ENCODE data around the gene SBK2.

DNA sequence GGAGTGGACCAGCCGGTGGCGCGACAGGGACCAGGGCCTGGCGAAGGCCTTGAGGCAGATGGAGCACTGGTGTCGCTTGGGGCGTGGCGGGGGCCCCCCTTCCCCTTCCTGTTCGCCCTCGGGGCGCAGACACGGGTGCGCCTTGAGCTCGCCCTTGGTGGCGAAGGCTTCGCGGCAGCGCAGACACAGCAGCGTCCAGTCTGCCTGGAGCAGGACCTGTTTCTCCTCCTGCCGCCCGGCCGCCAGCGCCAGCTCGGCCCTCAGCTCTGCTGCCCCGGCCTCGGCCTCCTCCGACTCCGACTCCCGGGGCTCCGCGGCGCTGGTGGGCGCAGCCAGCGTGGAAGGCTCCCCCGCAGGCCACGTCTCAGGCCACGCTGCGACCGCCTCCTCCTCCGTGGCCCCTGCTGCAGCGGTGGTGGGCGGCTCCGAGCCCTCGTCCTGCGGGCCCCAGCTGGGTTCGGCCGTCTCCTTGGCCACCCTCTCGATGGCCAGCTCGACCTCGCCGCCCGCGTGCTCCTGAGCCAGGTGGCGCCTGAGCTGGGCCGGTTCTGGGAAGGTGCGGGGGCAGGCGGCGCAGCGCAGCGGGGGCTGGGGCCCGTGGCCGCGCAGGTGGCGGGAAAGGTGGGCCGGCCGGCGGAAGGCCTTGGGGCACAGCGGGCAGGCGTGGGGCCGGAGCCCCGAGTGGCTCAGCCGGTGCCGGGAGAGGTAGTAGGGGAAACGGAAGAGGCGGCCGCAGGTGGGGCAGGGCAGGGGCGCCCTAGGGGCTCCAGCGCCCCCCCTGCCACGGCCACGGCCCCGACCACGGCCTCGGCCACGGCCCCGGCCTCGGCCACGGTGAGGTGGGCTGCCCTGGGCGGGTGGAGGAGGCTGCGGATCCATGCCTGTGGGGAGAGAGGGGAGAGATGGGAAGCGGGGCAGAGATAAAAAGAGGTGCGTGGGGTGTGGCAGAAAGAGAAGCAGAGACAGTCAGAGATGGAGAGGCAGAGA, 42.1 kb upstream of the SBK2 start:
- TF ChIP-seq, protein P1, sequence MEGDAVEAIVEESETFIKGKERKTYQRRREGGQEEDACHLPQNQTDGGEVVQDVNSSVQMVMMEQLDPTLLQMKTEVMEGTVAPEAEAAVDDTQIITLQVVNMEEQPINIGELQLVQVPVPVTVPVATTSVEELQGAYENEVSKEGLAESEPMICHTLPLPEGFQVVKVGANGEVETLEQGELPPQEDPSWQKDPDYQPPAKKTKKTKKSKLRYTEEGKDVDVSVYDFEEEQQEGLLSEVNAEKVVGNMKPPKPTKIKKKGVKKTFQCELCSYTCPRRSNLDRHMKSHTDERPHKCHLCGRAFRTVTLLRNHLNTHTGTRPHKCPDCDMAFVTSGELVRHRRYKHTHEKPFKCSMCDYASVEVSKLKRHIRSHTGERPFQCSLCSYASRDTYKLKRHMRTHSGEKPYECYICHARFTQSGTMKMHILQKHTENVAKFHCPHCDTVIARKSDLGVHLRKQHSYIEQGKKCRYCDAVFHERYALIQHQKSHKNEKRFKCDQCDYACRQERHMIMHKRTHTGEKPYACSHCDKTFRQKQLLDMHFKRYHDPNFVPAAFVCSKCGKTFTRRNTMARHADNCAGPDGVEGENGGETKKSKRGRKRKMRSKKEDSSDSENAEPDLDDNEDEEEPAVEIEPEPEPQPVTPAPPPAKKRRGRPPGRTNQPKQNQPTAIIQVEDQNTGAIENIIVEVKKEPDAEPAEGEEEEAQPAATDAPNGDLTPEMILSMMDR (conservative IDR thresholded peaks at IDR 0.05 in 1 of 2, IDR thresholded peaks at IDR 0.05 in 1 of 2; ENCODE audit: extremely low read depth in 1 of 2, insufficient read depth in 1 of 2, low read depth in 1 of 2, low read length in 2 of 2) = no peak
- no peak for TF ChIP-seq EZH2 (IDR thresholded peaks at IDR 0.05; ENCODE audit: borderline replicate concordance, low read length)
